ENCODE measurements around the gene ACSL1.

ACSL1 gene

GRCh38 chr4:184776821-184777220, 48.9 kb downstream of the ACSL1 start:
- CTCF ChIA-PET: no interaction called here
- TF ChIP-seq ZNF791 (tag by site-specific recombination; IDR thresholded peaks at IDR 0.05): no peak
- no peak for TF ChIP-seq ZNF174 (tag by site-specific recombination; IDR thresholded peaks at IDR 0.05)
- no peak for TF ChIP-seq ZBTB8A (tag by site-specific recombination; IDR thresholded peaks at IDR 0.05)
- POLR2A ChIA-PET: no interaction called here
- no peaks in the 10 kb centered on the region for H3K4me1 ChIP-seq (ENCODE audit: control insufficient read depth, insufficient read depth, low read length)
- peaks cover 0 to 27% of the 10 kb centered on the region in 2 experiments; a peak in 1 of 3 replicates for H3K36me3 ChIP-seq (ENCODE audit: control insufficient read depth in 2 of 2, insufficient read depth in 1 of 2, low read length in 2 of 2)
- no peak overlapping the region for H3K4me3 ChIP-seq (ENCODE audit: low read depth, low read length)
- no peak overlapping the region for H3K27ac ChIP-seq (ENCODE audit: extremely low read depth, low read depth, low read length)
- H3K9me3 ChIP-seq (ENCODE audit: control insufficient read depth, insufficient read depth, low read depth, low read length): no peaks in the 10 kb centered on the region

- Histone ChIP-seq H3K27ac (ENCODE audit: extremely low read depth, low read depth, low read length) (no peak overlapping the region), H3K4me3 (ENCODE audit: low read depth, low read length) (no peak overlapping the region), H3K36me3 (ENCODE audit: control insufficient read depth in 2 of 2, insufficient read depth in 1 of 2, low read length in 2 of 2) (peaks cover 0 to 27% of the 10 kb centered on the region in 2 experiments; a peak in 1 of 3 replicates), H3K9me3 (ENCODE audit: control insufficient read depth, insufficient read depth, low read depth, low read length) (no peaks in the 10 kb centered on the region), H3K4me1 (ENCODE audit: control insufficient read depth, insufficient read depth, low read length) (no peaks in the 10 kb centered on the region)
- CTCF ChIA-PET: no interaction called here
- no peak for TF ChIP-seq ZNF510 (tag by site-specific recombination; IDR thresholded peaks at IDR 0.05; ENCODE audit: insufficient replicate concordance)
- no peak for TF ChIP-seq MEIS1 (CRISPR knock-in tag; IDR thresholded peaks at IDR 0.05; ENCODE audit: borderline replicate concordance)
- TF ChIP-seq ZNF148 (tag by site-specific recombination; IDR thresholded peaks at IDR 0.05; ENCODE audit: borderline replicate concordance): no peak
- TF ChIP-seq BCL6B (tag by site-specific recombination; IDR thresholded peaks at IDR 0.05): no peak
- no peak for TF ChIP-seq GLIS1 (tag by site-specific recombination; IDR thresholded peaks at IDR 0.05)
- no peak for TF ChIP-seq ZNF473 (tag by site-specific recombination; IDR thresholded peaks at IDR 0.05)
- TF ChIP-seq ZNF169 (tag by site-specific recombination; IDR thresholded peaks at IDR 0.05): no peak
- no peak for TF ChIP-seq HIC1 (tag by site-specific recombination; IDR thresholded peaks at IDR 0.05)
- no peak for TF ChIP-seq ZNF133 (tag by site-specific recombination; IDR thresholded peaks at IDR 0.05)
- TF ChIP-seq ZNF621 (tag by site-specific recombination; IDR thresholded peaks at IDR 0.05): no peak
- no peak for TF ChIP-seq ZNF266 (tag by site-specific recombination; IDR thresholded peaks at IDR 0.05; ENCODE audit: low read depth)
- TF ChIP-seq REST (tag by site-specific recombination; IDR thresholded peaks at IDR 0.05): no peak
- TF ChIP-seq SALL2 (tag by site-specific recombination; IDR thresholded peaks at IDR 0.05; ENCODE audit: borderline replicate concordance): no peak
- no peak for TF ChIP-seq ZNF48 (tag by site-specific recombination; IDR thresholded peaks at IDR 0.05)
- no peak for TF ChIP-seq ZNF488 (tag by site-specific recombination; IDR thresholded peaks at IDR 0.05)
- no peak for TF ChIP-seq HOXC10 (CRISPR knock-in tag; IDR thresholded peaks at IDR 0.05)
- TF ChIP-seq ZNF19 (tag by site-specific recombination; IDR thresholded peaks at IDR 0.05; ENCODE audit: low read depth): no peak
- TF ChIP-seq KLF7 (tag by site-specific recombination; IDR thresholded peaks at IDR 0.05; ENCODE audit: borderline replicate concordance): no peak
- TF ChIP-seq ZIC2 (tag by site-specific recombination; IDR thresholded peaks at IDR 0.05): no peak
- POLR2A ChIA-PET: no interaction called here
Observed at GRCh38 chr4:184775854-184776555, 49.8 kb downstream of the ACSL1 start.

Data from HEK293 (cell line).